Right ventricle myocardium inferior (tissue), 1 donor: Measurements from ENCODE around the gene RAG1. TPM values are rescaled to one million over a fixed set of nuclear protein-coding genes. Genes with fewer than 3 reads are reported as not detected.

ENCODE experiments used
- ATAC-seq: fragments of 200-7000 bp; cut with Tn5 transposase; one replicate; pipeline ENCODE4 v1.9.1; 2020; ENCODE audit warnings: mild to moderate bottlenecking, moderate library complexity
- DNase-seq: peaks from one replicate; pipeline ENCODE4 v3.0.0; 2021; ENCODE audit errors: missing footprints
- intact Hi-C: fragments of 100-400 bp; cut with DNase I; formaldehyde crosslinking; loops from one replicate; pipeline ENCODE4 v1.11.0; 2022
- total RNA-seq: library from RNA; stranded (reverse); fragmentation: NEBNext Ultra II Directional; extraction: Animal tissue kit (Norgen Biotek cat#: 25700); gene quantifications from one replicate; pipeline ENCODE4 v1.2.1, GENCODE V29; 2021
- donor health status: DM: no; HTN: yes; CAD: no; lungs with severe emphysema.

The RAG1 gene
- total RNA-seq, 1 donor from 2014 or later: 1.6 TPM

GRCh38 chr11:36620246-36620645 is 52.4 kb downstream of the RAG1 start:
- no peak for ATAC-seq
- intact Hi-C loops: no loop called here
- no peak for DNase-seq

- ATAC-seq (peak; percentile 65), DNase-seq (no peak)
- intact Hi-C loops: loop anchor here (1.0 kb wide), 1 partner anchor 58 kb away; no protein-coding TSS in a partner anchor
Measured at GRCh38 chr11:36622431-36623136, 54.8 kb downstream of the RAG1 start.

DNA sequence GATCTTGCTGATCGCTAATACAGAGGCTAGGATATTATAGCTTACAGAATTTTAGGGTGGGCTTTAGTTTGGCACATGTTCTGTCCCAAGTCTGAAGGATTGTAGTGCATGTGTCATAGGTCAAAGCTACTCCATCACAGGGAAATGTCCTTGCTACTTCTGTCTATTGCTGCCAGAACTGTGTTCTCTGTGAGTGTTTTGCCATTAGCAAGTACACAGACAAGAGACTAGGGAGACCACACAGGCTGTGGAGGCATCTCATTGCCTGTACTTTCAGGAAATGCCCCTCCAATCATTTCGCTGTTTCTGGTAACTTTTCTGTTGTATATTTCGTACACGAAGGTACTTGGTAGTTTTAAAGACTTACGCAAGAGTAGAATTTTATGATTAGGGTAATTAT is 55.7 kb downstream of the RAG1 start:
- ATAC-seq: no peak
- no peak for DNase-seq
- intact Hi-C loops: no loop called here

DNA sequence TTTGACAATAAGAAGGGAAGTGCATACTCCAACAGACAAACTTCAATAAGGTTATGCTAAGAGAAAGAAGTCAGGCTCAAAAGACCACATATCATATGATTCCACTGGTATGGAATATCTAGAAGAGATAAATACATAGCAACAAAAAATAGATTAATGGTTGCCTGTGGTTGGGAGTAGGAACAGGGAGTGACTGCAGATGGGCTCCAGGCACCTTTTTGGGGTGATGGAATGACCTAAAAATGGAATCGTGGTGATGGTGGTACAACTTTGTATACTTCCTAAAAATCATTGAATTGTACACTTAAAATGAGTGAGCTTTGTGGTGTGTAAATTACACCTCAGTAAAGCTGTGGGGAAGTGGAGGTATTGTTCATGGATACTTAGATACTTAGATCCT is 59.2 kb downstream of the RAG1 start:
- DNase-seq (no peak), ATAC-seq (no peak)
- intact Hi-C loops: no loop called here

- no peak for DNase-seq
- ATAC-seq: no peak
- intact Hi-C loops: no loop called here
Measured at GRCh38 chr11:36627471-36627870, 59.7 kb downstream of the RAG1 start.

DNA sequence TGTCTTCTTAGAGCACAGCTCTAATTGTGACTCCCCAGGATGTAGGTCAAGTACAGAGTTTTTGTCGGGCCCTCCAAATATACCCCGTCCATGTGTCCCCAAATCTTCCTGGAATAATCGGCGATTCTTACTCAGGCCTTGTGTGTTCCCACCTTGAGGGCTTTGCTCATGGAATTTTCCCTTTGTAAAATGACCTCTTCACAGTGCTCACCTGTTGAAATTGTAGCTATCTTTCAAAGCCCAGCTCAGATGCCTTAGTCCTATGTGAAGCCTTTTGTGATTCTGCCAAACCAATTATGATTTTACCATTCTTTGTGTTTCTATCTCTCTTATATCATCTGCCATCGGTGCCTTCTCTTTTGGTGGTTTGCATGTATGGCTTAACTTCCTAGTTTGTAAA is 60.3 kb downstream of the RAG1 start:
- ATAC-seq: no peak
- intact Hi-C loops: no loop called here
- DNase-seq: no peak

- intact Hi-C loops: no loop called here
- ATAC-seq (no peak), DNase-seq (no peak)
Measured at GRCh38 chr11:36628765-36629244, 61.0 kb downstream of the RAG1 start.

Other genes starting within 250 kb of the RAG1 start
- gene TRAF6, start 57.7 kb upstream of the RAG1 start, total RNA-seq: 12.1 TPM
- gene IFTAP, start 26.5 kb downstream of the RAG1 start, total RNA-seq: 39.7 TPM
- not detected for gene RAG2, start 30.2 kb downstream of the RAG1 start, total RNA-seq